Ectodermal cell (in vitro differentiated cells): Measurements from ENCODE around the gene SEZ6L2.

Source experiments
- H3K27ac ChIP-seq: 2 replicates; pipeline ENCODE4 v1.7.0; 2013; ENCODE audit warnings: mild to moderate bottlenecking, low read depth, low read length; ENCODE audit not compliant: insufficient read depth, poor library complexity, severe bottlenecking
- H3K27me3 ChIP-seq: 2 replicates; pipeline ENCODE4 v1.7.0; 2013; ENCODE audit warnings: mild to moderate bottlenecking, low read length; ENCODE audit not compliant: insufficient read depth, control insufficient read depth, poor library complexity, severe bottlenecking
- H3K36me3 ChIP-seq: one replicate; pipeline ENCODE4 v1.7.0; 2013; ENCODE audit warnings: low read length; ENCODE audit not compliant: control insufficient read depth, insufficient read depth
- H3K4me1 ChIP-seq: one replicate; pipeline ENCODE4 v1.7.0; 2013; ENCODE audit warnings: low read length; ENCODE audit not compliant: control insufficient read depth, insufficient read depth
- H3K4me3 ChIP-seq: 2 replicates; pipeline ENCODE4 v1.7.0; 2013; ENCODE audit warnings: low read depth, low read length, control low read depth; ENCODE audit not compliant: insufficient read depth
- H3K9me3 ChIP-seq: 2 replicates; pipeline ENCODE4 v1.7.0; 2013; ENCODE audit warnings: mild to moderate bottlenecking, low read length, moderate library complexity; ENCODE audit not compliant: control insufficient read depth
- WGBS, 2 experiments: methylation state at CpG; one replicate each; pipeline ENCODE4 v1.1.7; 2013; ENCODE audit warnings: missing lambda C conversion rate in 2 of 2; 5-methylcytosine and 5-hydroxymethylcytosine counted together

SEZ6L2 gene

GRCh38 chr16:29900102-29900887, 945 bp upstream of the SEZ6L2 start, which contains the start of gene ASPHD1:
ASPHD1 (plus strand) TSS chr16:29900488; CDS start chr16:29900972, 484 bp downstream.
- H3K27ac ChIP-seq, result peak within 1 kb of the TSS; percentile 30
- peak within 1 kb of the TSS; percentile 54 for H3K4me3 ChIP-seq
- 0 to 1% methylated on average over 67 of the region's 67 CpGs for WGBS, 2 experiments

GRCh38 chr16:29898804-29899515, 390 bp downstream of the SEZ6L2 start:
- H3K27ac ChIP-seq, result peak overlapping the region; percentile 30
- 0% methylated on average over 24 of the region's 25 CpGs for WGBS, 2 experiments

More at GRCh38 chr16:29900102-29900887, 945 bp upstream of the SEZ6L2 start, which contains the start of gene ASPHD1:
- Histone ChIP-seq H3K36me3 (no peaks in the 10 kb centered on the region), H3K4me1 (peaks cover 14% of the 10 kb centered on the region), H3K27me3 (peaks cover 8% of the 10 kb centered on the region), H3K9me3 (no peaks in the 10 kb centered on the region)

GRCh38 chr16:29898135-29898803, 1.1 kb downstream of the SEZ6L2 start:
- WGBS, 2 experiments, result 13 to 17% methylated on average over 9 of the region's 9 CpGs
- H3K4me3 ChIP-seq, result peak overlapping the region; percentile 54

More at GRCh38 chr16:29898804-29899515, 390 bp downstream of the SEZ6L2 start:
- H3K27me3 ChIP-seq, result peaks cover 8% of the 10 kb centered on the region
- no peaks in the 10 kb centered on the region for H3K9me3 ChIP-seq
- peak overlapping the region; percentile 54 for H3K4me3 ChIP-seq
- peaks cover 14% of the 10 kb centered on the region for H3K4me1 ChIP-seq
- H3K36me3 ChIP-seq, result no peaks in the 10 kb centered on the region

GRCh38 chr16:29897333-29897732, 2.0 kb downstream of the SEZ6L2 start:
- no peaks in the 10 kb centered on the region for H3K36me3 ChIP-seq
- H3K27me3 ChIP-seq, result peaks cover 8% of the 10 kb centered on the region
- peaks cover 14% of the 10 kb centered on the region for H3K4me1 ChIP-seq
- H3K9me3 ChIP-seq, result no peaks in the 10 kb centered on the region
- 81 to 86% methylated on average over 4 of the region's 4 CpGs for WGBS, 2 experiments
- no peak overlapping the region for H3K27ac ChIP-seq
- H3K4me3 ChIP-seq, result no peak overlapping the region

More at GRCh38 chr16:29898135-29898803, 1.1 kb downstream of the SEZ6L2 start:
- Histone ChIP-seq H3K4me1 (peaks cover 14% of the 10 kb centered on the region), H3K27me3 (peaks cover 8% of the 10 kb centered on the region), H3K9me3 (no peaks in the 10 kb centered on the region), H3K27ac (no peak overlapping the region), H3K36me3 (no peaks in the 10 kb centered on the region)

- no peak overlapping the region for H3K4me3 ChIP-seq
Observed at GRCh38 chr16:29896841-29897240, 2.5 kb downstream of the SEZ6L2 start.

GRCh38 chr16:29894352-29894751, 5.0 kb downstream of the SEZ6L2 start:
- Histone ChIP-seq H3K4me1 (peaks cover 11% of the 10 kb centered on the region), H3K36me3 (no peaks in the 10 kb centered on the region), H3K4me3 (no peak overlapping the region), H3K27ac (no peak overlapping the region), H3K9me3 (no peaks in the 10 kb centered on the region), H3K27me3 (no peaks in the 10 kb centered on the region)
- 84 to 92% methylated on average over 4 of the region's 4 CpGs for WGBS, 2 experiments

More at GRCh38 chr16:29896841-29897240, 2.5 kb downstream of the SEZ6L2 start:
- H3K36me3 ChIP-seq, result no peaks in the 10 kb centered on the region
- H3K27me3 ChIP-seq, result peaks cover 8% of the 10 kb centered on the region
- peaks cover 14% of the 10 kb centered on the region for H3K4me1 ChIP-seq
- no peaks in the 10 kb centered on the region for H3K9me3 ChIP-seq
- 72 to 82% methylated on average over 14 to 15 of the region's 15 CpGs for WGBS, 2 experiments
- no peak overlapping the region for H3K27ac ChIP-seq

- Histone ChIP-seq H3K9me3 (no peaks in the 10 kb centered on the region), H3K4me3 (no peak overlapping the region), H3K36me3 (no peaks in the 10 kb centered on the region), H3K27ac (no peak overlapping the region), H3K4me1 (peaks cover 10% of the 10 kb centered on the region), H3K27me3 (no peaks in the 10 kb centered on the region)
- WGBS, 2 experiments, result 93 to 99% methylated on average over 3 of the region's 3 CpGs
Observed at GRCh38 chr16:29893553-29893952, 5.8 kb downstream of the SEZ6L2 start.

GRCh38 chr16:29892458-29892813, 6.9 kb downstream of the SEZ6L2 start:
- no peaks in the 10 kb centered on the region for H3K27me3 ChIP-seq
- H3K27ac ChIP-seq, result no peak overlapping the region
- no peaks in the 10 kb centered on the region for H3K4me1 ChIP-seq
- H3K9me3 ChIP-seq, result no peaks in the 10 kb centered on the region
- no peaks in the 10 kb centered on the region for H3K36me3 ChIP-seq
- WGBS, 2 experiments, result 93 to 94% methylated on average over 6 of the region's 6 CpGs
- no peak overlapping the region for H3K4me3 ChIP-seq

GRCh38 chr16:29891525-29892457, 7.6 kb downstream of the SEZ6L2 start:
- H3K27ac ChIP-seq, result no peak overlapping the region
- H3K27me3 ChIP-seq, result no peaks in the 10 kb centered on the region
- no peaks in the 10 kb centered on the region for H3K9me3 ChIP-seq
- no peaks in the 10 kb centered on the region for H3K36me3 ChIP-seq
- 89% methylated on average over 10 of the region's 10 CpGs for WGBS, 2 experiments
- H3K4me1 ChIP-seq, result no peaks in the 10 kb centered on the region
- no peak overlapping the region for H3K4me3 ChIP-seq
